HG03457 (cell line): Measurements from ENCODE around the gene PTPRM.

Experiments used
- ATAC-seq: cut with Tn5 transposase; IDR thresholded peaks from one replicate; pipeline ENCODE4 v1.9.1; 2021; ENCODE audit warnings: moderate number of reproducible peaks; ENCODE audit not compliant: unreplicated experiment

Gene PTPRM

DNA sequence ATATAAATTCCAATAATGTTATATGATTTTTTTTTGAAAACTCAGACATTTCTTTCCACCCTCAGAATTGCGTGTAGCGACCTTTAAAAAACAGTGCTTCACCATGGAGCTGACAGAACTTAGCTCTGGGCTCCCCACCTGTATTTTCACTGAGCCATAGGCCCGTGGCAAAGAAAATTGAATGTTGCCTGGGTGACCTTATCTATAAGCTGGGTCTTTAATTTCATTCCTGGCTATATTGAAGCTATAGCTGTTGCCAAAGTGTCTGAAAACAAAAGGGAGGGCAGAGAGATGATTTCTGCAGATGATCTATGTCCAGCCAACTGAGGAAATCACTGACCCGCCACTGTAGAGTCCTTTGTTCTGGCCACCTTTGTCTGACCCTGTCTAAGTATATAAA is 411.7 kb downstream of the PTPRM start:
- no peak for ATAC-seq

DNA sequence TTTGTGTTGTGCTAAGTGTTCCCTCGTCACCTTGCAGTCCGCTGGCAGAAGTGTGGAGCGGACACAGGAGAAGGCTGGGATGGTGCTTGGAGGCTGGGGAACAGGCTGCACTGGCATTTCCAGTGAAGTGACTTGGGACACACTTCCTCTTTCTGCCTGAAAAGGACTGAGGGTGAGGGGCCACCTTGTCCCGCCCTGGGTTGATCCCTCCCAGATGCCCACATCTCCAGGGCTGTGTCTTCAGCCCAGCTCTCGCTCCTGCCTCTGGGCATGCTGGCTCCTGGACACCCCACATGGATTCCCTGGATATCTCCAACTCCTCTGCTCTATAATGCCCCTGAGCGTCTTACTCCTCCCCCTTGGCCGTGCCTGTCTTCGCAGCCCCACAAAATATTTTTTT is 412.6 kb downstream of the PTPRM start:
- ATAC-seq: no peak

DNA sequence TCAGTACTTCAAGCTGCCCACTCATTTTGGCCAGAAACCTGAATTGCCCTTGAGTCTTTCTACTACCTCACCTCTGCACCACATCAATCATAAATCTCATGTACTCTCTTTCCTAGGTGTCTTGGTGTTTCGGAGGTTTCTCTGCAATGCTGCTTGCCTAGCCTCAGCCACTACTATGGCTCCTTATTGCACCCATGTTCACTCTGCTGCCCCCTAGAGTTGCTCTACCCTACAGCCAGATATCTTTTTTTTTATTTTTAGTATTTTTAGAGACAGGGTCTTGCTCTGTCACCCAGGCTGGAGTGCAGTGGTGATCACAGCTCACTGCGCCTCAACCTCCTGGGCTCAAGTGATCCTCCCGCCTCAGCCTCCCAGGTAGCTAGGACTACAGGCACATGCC is 413.0 kb downstream of the PTPRM start:
- no peak for ATAC-seq

DNA sequence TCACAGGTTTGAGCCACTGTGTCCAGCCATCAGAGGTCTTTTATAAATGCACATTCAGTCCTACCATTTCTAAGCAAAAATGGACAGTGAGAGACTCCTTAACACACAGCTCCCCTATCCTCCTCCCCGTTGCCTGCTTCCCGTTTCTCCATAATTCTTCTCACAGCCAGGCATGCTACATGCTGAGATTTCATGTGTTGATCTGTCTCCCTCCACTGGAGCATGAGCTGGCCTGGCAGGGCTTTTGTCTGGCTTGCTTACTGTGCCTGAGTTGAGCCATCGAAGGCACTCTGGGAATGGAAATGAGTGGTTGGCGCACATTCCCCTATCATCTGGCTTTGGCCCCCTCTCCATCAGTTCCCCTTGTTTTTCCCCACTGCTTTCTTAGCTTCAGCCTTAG is 413.5 kb downstream of the PTPRM start:
- no peak for ATAC-seq

DNA sequence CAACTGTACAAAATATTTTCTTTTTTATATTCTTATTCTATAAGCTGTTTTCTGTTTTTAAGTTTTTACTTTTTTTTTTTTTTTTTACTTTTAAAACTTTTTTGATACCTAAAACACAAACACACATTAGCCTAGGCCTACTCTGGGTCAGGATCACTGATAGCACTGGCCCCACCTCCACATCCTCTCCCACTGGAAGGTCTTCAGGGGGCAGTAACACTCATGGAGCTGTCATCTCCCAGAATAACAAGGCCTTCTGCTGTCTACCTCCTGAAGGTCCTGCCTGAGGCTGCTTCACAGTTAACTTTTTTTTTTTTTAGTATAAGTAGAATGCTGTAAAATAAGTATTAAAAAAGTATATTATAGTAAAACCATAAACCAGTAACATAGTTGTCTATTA is 415.1 kb downstream of the PTPRM start:
- ATAC-seq: no peak

DNA sequence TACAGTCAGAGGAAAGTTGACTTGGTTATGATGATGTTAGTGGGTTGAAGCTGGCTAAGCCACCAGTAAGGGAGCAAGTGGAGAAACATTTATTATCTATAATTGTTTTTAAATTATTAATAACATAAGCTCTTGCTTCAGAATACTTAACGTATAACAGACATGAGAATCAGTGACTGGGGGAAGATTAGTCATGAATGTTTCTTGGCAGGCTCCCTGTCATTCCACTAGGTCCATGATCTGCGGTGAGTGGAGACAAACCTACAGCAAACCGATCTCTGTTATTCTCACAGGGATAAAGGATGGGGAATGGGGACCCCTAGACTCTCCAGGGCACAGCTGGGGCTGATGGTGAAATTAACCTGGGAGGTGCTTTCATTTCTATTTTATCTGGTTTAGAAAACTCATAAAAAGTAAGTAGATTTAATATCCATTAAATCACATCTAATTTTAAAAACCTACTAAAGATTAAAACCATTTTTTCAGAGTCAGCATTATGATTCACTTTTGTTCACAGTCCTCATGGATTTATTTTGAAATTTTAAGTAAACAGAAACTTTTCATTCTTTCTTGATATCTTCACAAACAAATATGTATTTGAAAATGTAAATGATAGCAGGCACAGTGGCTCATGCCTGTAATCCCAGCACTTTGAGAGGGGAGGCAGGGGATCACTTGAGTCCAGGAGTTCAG is 420.3 kb downstream of the PTPRM start:
- no peak for ATAC-seq

DNA sequence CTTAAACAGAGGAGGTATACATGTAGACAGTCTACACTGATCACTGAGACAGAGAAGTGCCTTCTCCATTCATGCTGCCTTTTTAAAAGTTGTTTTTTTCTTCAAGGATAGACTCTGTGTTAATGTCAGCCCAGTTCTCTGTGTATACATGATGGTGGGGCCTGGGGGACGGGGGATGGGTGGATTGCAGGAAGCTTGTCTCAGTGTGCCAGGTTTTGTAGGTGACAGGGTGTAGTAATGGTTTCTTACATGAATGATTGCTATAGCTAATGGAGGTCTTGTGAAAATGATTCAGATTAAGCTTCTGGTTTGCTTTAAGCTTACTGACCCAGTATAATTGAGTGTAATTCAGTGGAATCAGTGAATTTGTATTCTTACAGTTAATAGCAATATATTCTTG is 423.6 kb downstream of the PTPRM start:
- ATAC-seq: no peak

DNA sequence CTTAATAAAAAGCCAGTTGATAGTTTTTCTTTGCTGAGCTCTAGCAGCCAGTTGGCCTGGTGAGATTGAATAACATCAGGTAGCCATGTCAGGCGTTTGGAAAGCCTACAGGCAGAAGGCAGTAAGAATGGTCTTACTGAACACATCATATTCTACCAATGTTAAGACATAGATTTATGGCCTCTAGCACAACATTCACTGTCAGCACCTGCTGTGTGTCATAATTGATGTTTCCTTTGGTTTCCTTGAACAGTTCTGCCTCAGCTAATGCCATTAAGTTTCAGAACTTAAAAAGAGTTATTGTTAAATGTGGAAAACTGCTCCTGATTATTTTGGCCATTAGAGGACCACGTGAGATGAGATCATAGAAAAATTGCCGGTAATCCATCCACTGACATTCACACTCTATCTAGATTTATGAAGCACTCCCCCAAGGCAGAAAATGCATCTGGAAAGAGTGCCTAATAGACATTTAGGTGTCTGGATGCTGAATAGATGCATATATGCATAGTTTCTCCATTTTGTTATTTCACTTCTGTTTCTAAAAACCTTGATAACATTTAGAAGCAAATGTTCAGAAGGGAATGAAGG is 434.7 kb downstream of the PTPRM start:
- no peak for ATAC-seq

DNA sequence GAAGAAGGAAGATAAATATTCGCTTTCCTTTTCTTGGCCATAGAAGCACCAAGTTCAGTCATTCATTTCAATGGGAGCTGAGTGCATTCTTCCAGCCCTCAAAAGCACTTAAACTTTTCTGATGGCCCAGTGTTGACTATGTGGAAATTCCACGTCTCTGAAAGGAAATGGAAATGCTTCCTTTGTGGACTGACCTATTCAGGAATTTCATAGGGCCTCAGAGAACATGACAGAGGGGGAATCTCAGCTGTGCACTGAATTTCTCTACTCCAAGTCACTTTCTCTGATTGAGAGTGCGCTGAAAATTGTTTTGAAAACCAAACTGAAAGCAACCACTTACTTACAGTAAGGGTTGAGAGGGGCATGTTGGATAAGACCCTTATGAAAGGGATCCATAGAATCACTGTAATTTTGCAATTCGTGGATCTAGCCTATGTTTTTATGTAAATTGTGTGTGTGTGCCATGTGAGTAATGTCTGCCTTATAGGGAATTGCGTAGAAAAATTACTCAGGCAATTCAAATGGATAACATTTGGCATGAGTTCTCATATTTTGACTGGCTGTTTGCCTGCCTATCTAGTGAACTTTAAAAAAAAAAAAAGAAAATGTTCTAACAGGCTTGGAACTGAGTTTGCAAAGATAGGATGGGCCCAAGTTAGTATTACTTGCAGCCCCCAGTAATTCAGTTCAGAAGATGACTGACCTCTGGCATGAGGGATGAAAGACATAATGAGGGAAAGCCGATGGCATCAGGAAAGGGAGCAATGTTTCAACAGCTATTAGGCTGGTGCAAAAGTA is 437.0 kb downstream of the PTPRM start:
- ATAC-seq: no peak

DNA sequence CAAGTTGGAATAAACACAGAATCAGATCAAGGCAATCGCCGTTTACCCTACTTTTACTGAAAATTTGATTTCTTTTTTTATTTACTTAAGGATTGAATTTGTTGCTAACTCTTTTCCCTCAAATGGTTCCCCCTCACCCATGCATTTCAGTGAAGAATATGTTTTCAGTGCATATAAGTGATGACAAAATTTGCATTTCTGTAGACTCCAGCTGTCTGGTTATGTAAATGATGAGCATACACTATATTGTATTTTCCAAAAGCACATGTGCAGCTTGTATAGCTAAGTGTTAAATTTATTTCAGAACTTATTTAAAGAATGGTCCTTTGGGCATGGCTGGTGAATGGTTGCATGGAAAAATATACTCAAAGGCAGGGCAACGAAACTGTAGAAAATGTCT is 437.7 kb downstream of the PTPRM start:
- no peak for ATAC-seq

DNA sequence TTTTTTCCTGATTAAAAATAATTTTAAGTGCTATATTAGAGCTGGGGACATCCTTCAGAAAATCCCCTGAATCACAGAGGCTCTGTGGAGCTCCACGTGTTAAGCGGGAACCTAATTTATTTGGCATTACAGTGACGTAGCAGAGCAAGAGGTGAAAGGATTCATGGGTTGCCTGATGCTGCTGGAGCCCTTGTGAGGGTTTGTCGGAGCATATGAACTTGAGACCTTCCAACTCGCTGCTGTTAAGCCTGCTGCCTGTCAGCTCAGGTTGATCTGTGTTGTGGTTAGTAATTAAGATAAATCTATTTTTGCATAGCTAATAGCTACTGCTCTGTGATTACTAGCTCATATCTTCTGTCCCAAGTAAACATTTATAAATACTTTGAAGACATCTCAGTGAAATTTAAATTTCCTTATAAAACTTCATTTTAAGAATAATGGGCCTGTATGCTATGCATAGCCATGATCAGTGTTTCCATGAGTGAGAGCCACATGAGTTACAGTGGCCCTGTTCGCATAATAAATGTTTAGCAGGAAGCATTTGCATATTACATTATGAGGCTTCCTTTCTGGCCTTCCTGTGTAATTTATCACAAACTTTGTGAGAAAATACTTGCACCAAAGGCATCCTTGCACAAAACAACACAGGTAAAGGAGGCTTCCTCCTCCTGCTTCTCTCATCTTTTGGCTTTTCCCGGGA is 438.9 kb downstream of the PTPRM start:
- no peak for ATAC-seq

DNA sequence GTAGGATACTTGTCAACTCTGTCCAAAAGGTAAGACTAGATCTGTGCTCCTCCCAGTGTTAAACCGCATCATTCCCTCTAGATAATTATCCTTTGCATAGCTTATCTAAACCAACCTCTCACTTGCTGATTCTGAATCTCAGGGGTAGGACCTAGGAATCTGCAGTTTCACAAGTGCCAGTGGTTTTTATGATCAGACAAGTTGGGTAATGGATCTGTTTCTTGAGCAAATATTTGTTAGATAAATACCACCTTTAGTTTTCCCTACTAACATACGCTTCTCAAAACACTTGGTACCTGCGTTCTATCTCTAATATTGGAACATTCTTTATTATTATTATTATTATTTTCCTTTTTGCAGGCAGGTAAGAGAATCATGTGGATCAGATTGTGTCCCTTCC is 439.9 kb downstream of the PTPRM start:
- ATAC-seq: no peak

DNA sequence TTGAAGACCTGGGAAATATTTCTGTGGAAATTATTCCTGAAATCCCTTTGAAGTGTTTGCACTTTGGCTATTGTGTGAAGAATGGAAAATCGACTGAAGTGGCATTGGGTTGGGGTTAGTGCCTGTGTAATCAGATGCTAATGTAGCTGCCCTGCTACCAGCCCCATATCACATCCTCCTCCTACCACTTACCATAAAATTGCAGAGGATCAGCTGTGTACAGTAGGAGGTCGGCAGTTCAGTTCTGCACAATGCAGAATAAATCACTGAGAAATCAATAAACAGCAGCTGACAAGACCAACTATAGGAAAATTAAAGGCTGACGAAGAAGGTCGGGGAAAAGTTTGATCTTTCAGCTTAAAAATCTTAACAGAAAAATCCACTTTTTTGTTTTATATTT is 440.9 kb downstream of the PTPRM start:
- ATAC-seq: no peak

DNA sequence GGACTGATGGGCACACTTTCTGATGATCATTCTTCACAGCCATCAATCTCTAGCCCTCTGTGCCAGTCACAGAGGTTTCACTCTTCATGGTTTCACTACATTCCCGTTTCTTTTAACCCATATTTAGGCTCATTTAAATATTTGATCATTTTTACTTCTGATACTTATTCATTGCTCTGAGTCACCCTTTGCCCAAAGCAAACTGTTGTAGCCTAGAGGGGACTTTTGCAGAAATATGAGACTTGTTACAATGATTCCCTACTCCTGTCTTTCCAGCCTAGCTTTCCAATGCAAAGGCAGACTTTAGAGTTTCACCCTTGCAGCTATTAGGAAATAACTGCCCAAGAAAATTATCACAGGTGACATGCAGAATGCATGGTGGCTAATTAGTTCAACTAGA is 444.2 kb downstream of the PTPRM start:
- ATAC-seq: no peak

DNA sequence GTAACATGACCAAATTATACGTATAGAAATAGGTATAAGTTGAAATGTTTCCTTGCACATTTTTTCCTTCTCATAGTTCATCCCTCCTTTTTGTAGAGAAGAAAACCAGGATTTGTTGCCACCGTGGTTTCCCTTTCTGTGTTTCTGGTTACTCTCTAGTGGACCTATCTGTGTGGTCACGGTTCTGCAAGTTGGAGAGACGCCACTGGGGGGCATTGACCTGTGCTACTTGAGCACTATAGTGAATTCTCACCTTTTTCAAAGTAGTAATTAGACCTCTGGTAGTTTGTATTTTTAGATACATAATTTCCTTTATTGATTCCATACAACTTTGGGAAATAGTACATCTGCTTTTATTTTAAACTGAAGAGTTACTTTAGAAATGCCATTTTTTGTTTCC is 444.8 kb downstream of the PTPRM start:
- no peak for ATAC-seq

DNA sequence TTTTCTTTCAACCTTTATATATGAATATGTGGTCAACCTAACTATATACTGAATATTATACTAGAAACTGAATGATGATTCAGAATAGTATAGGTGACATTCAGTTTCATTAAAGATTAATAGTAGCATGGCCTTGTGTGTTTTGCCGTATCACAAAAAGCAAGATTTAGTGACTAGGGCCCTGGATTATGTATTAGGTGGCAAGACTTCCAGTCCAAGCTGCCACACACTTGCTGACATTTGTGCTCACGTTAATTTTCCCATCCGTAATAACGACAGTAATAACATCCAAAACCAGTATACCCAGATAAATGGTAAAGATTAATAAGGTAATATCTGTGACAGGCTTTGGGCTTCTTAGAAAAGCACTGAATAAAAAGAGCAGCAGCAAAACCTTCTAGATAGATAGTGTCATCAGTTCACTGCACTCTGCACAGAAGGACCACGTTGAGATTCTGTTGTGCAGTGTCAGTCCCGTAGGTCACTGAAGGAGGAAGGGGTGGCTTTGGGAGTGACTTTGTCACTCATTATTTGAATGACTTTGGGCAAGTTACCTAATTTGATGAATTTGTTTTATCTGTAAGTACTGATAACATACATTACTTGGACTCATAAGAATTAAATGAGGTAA is 451.7 kb downstream of the PTPRM start:
- no peak for ATAC-seq

DNA sequence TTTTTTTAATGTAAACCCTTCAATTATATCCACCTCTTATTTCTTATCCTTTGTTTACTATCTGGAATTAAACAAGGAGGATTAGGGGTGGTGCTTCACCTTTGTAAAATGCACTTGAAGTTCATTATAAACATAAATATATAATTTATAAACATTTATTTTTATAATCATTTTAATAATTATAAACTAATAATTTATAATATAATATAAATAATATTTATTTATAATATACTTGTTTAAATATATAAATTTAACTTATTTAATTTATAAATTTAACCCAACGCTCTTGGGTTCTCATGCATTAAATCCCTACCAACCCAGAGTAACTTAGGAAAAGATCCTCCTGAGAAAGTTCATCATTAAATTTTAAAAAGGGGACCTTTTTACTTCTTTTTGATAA is 452.5 kb downstream of the PTPRM start:
- ATAC-seq: no peak

DNA sequence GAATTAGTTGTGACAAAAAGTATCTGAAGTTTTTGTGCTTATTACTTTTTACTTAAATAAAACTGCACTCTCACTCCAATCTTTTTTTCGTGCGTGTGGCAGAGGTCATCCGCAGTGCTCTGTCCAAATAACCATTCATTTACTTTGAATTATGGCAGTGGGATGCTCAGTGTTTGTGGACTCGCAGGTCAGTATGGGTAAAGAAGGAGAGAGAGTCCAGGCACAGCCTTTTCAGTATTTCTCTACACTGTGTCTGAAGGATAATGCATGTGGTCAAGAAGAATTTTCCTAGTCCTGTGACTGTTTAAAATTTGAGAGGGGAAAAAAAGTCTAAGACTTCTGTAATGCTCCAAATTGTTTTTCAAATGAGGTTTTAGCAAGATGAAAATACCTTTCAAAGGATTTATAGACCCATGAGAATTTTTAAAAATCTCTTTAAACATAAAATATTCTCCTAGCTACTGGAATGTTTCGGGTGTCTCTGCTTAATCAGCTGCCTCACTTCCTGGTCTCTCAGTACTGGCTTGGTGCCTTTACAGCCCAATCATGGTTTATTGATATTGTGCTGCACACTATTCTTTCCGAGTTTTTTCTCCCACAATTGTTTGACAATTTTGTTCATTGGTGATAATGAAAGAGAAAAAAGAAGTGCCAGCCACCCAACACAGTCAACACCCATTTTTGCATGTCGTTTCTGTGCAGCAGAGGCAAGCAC is 453.2 kb downstream of the PTPRM start:
- no peak for ATAC-seq

DNA sequence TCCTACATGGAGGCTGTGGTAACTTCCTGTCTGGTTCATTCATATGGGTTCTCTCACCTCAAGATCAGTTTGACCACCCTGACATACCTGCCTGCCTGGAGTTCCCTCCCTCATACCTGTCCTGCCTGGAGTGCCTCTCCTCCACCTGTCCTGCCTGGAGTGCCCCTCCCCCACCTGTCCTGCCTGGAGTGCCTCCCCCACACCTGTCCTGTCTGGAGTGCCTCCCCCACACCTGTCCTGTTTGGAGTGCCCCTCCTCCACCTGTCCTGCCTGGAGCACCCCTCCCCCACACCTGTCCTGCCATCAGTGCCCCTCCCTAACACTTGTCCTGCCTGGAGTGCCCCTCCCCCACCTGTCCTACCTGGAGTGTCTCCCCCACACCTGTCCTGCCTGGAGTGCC is 461.9 kb downstream of the PTPRM start:
- no peak for ATAC-seq

DNA sequence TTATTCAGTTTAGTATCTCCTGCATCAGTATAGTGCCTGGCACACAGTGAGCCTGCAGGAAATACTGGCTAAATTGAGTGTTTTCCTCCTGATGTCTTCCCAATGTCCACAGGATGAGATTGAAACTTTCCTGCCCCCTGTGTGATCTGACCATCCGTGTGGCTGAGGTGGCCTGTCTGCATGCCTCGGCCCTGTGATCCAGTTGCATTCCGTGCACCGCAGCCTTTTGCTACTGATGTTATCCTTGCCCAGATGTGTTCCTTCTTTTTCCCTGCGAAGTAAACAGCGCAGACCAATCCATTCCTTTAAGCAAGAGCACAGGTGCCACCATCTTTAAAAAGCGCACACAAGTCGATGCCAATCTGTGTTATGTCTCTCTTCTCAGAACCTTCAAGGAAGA is 462.6 kb downstream of the PTPRM start:
- ATAC-seq: no peak

DNA sequence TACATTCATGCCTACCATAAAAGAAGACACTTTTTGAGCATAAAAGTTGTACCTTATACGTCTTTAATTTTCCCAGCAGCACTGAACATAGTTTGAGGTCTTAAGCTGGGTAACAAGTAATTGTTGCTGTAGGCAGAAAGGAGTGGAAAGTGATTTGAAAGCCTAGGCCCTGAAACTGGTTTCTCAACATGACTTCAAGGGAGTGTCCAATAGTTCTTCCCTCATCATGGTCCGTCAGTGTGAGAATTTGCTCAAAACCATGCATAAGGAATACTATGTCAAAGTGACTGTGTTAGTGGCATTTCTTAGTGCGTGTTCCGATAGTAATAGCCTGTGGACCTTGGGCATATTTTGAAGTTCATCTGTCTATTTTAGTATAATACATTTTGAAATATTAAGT is 463.1 kb downstream of the PTPRM start:
- no peak for ATAC-seq
